Neural progenitor cell (in vitro differentiated cells): ENCODE measurements around the gene ASPRV1. TPM values are rescaled to one million over a fixed set of nuclear protein-coding genes. Genes with fewer than 3 reads are reported as not detected.

Source experiments
- DNase-seq: peaks from one replicate; pipeline ENCODE4 v3.0.0-alpha.2; 2016; ENCODE audit warnings: low spot score
- H2AFZ ChIP-seq: fragments of 200-600 bp; sonication (generic); replicated peaks from 2 replicates; pipeline ENCODE4 v1.6.1; 2016; ENCODE audit warnings: antibody characterized with exemption
- H3F3A ChIP-seq: fragments of 200-600 bp; sonication (generic); 2 replicates; pipeline ENCODE4 v1.6.1; 2016; ENCODE audit warnings: antibody characterized with exemption, low read depth
- H3K27ac ChIP-seq: fragments of 200-600 bp; sonication (generic); 2 replicates; pipeline ENCODE4 v1.5.1; 2016; ENCODE audit warnings: mild to moderate bottlenecking
- H3K27me3 ChIP-seq: fragments of 200-600 bp; sonication (generic); 2 replicates; pipeline ENCODE4 v1.6.1; 2016; ENCODE audit warnings: mild to moderate bottlenecking, moderate library complexity
- H3K36me3 ChIP-seq: fragments of 200-600 bp; sonication (generic); 2 replicates; pipeline ENCODE4 v1.5.1; 2016
- H3K4me1 ChIP-seq: fragments of 200-600 bp; sonication (generic); 2 replicates; pipeline ENCODE4 v1.6.1; 2016; ENCODE audit warnings: mixed run types
- H3K4me2 ChIP-seq: fragments of 200-600 bp; sonication (generic); 2 replicates; pipeline ENCODE4 v1.6.1; 2016
- H3K4me3 ChIP-seq: fragments of 200-600 bp; sonication (generic); 2 replicates; pipeline ENCODE4 v1.5.1; 2016
- H3K79me2 ChIP-seq: fragments of 200-600 bp; sonication (generic); 2 replicates; pipeline ENCODE4 v1.6.1; 2016; ENCODE audit warnings: low read depth
- H3K9ac ChIP-seq: fragments of 200-600 bp; sonication (generic); 2 replicates; pipeline ENCODE4 v1.6.1; 2016
- H3K9me3 ChIP-seq: fragments of 200-600 bp; sonication (generic); 2 replicates; pipeline ENCODE4 v1.5.1; 2016; ENCODE audit warnings: low read depth
- H4K20me1 ChIP-seq: fragments of 200-600 bp; sonication (generic); 2 replicates; pipeline ENCODE4 v1.6.1; 2016; ENCODE audit warnings: low read depth
- H3K27ac Mint-ChIP-seq: 3 replicates; pipeline ENCODE4 v1.8.0; 2021; ENCODE audit warnings: mixed read lengths
- H3K27me3 Mint-ChIP-seq: 2 replicates; pipeline ENCODE4 v1.8.0; 2022; ENCODE audit warnings: low read depth, mild to moderate bottlenecking, inconsistent platforms, moderate library complexity, mixed read lengths; ENCODE audit not compliant: insufficient read depth
- H3K36me3 Mint-ChIP-seq: 3 replicates; pipeline ENCODE4 v1.8.0; 2021; ENCODE audit warnings: mixed read lengths
- H3K4me1 Mint-ChIP-seq: 3 replicates; pipeline ENCODE4 v1.8.0; 2021; ENCODE audit warnings: mixed read lengths
- H3K4me3 Mint-ChIP-seq: 3 replicates; pipeline ENCODE4 v1.8.0; 2021; ENCODE audit warnings: mild to moderate bottlenecking, moderate library complexity, mixed read lengths
- H3K9me3 Mint-ChIP-seq: 3 replicates; pipeline ENCODE4 v1.8.0; 2020; ENCODE audit warnings: mixed read lengths
- CTCF ChIP-seq: fragments of 200-600 bp; sonication (generic); IDR thresholded peaks from 2 replicates; pipeline ENCODE4 v1.5.1; 2017; ENCODE audit warnings: antibody characterized with exemption, mild to moderate bottlenecking
- EZH2 ChIP-seq: fragments of 200-600 bp; sonication (generic); IDR thresholded peaks from 2 replicates; pipeline ENCODE4 v1.6.1; 2017; ENCODE audit warnings: antibody characterized with exemption, mild to moderate bottlenecking, moderate library complexity
- EZH2phosphoT487 ChIP-seq: fragments of 200-600 bp; sonication (generic); IDR thresholded peaks from 2 replicates; pipeline ENCODE4 v1.6.1; 2017; ENCODE audit warnings: antibody characterized with exemption
- total RNA-seq: library from RNA; depleted of rRNA; stranded (reverse); fragments of >200 nt; gene quantifications from 2 replicates; pipeline ENCODE4 v1.2.3, GENCODE V29; 2015; ENCODE audit warnings: low replicate concordance

Gene ASPRV1
- total RNA-seq, 1 donor from 2014 or later: 0.30 TPM

DNA sequence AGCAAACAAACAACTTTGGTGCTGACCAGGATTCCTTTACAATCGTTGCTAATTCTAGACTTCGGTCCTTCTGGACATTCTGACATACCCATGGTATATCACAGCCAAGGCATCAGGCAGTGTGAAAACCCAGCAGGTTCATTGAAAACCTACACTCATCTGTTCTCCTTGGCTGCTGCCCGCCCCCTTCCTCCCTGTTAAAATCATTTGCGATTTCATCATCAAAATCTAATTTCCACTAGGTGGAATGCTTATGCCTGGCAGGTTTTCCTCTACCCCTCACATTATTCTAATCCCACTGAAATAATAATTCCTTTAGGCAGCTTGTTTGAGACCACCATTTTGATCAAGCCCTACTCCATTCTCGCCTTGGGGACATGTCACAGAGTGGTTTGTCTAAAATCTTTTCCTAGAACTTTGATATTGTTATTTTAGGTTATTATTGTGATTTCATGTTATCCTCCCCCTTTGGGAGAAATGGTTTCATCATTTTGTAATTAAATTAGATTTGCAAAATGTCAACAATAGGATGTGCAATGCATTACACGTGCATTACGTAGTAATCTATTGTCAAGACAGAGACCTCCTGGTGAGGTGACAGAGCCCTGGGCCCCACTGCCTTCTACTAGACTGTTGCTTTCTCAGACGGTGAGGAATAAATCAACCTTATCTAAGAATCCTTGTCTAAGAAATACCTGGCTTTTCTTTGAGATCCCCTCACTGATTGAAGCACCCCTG is 31.0 kb upstream of the ASPRV1 start:
- Histone ChIP-seq H3K79me2 (no peaks in the 10 kb centered on the region), H3K36me3 (no peaks in the 10 kb centered on the region), H3K4me1 (no peaks in the 10 kb centered on the region), H3K4me3 (no peak overlapping the region), H3K27ac (no peak overlapping the region), H2AFZ (no peak overlapping the region), H3K27me3 (no peaks in the 10 kb centered on the region), H3K4me2 (no peak overlapping the region), H3K9ac (no peak overlapping the region), H3K9me3 (no peaks in the 10 kb centered on the region), H4K20me1 (no peaks in the 10 kb centered on the region), H3F3A (no peaks in the 10 kb centered on the region)
- H3K27me3 Mint-ChIP-seq: peaks cover 4% of the 10 kb centered on the region
- H3K4me1 Mint-ChIP-seq: peaks cover 5% of the 10 kb centered on the region
- no peak overlapping the region for H3K27ac Mint-ChIP-seq
- no peak for TF ChIP-seq CTCF
- no peak for TF ChIP-seq EZH2phosphoT487
- TF ChIP-seq EZH2: no peak
- peaks cover 13% of the 10 kb centered on the region for H3K36me3 Mint-ChIP-seq
- H3K9me3 Mint-ChIP-seq: no peaks in the 10 kb centered on the region
- no peak for DNase-seq
- H3K4me3 Mint-ChIP-seq: no peak overlapping the region

DNA sequence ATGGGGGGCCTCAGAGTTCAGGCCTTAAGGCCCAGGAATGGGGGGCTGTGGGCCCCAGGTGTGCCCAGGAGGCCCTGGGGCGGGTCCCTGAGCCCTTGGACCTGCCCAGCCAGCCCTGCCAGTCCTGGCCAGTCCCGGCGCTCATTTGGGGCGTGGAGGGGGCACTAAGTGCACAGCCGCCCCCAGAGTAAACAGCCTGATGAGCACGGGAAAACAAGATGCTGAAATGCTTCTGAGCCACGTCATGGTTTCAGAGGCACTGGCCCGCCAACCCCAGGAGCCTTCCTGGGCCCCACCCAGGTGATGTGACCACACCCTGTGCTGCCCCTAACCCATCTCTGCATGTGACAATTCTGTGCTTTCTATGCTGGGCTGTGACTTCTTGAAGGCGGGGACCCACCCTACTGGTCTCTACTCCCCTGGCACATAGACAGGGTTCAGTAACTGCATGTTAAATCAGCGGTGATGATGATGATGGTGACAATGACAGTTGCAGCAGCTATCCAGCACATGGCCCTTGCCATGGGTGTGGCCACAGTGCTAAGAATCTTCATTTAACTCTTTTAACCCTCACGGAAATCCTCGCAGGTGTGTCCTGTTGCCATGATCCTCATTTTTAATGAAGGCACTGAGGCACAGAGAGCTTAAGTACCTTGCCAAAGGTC is 28.1 kb upstream of the ASPRV1 start:
- no peak overlapping the region for H3K27ac ChIP-seq
- no peaks in the 10 kb centered on the region for H3F3A ChIP-seq
- Mint-ChIP-seq H3K27ac (no peak overlapping the region), H3K36me3 (peaks cover 9% of the 10 kb centered on the region), H3K4me1 (peaks cover 5% of the 10 kb centered on the region), H3K9me3 (no peaks in the 10 kb centered on the region), H3K4me3 (no peak overlapping the region), H3K27me3 (peaks cover 4% of the 10 kb centered on the region)
- TF ChIP-seq EZH2 (no peak), EZH2phosphoT487 (no peak), CTCF (no peak)
- H3K4me1 ChIP-seq: no peaks in the 10 kb centered on the region
- H4K20me1 ChIP-seq: no peaks in the 10 kb centered on the region
- H3K9me3 ChIP-seq: no peaks in the 10 kb centered on the region
- H3K36me3 ChIP-seq: no peaks in the 10 kb centered on the region
- H3K79me2 ChIP-seq: no peaks in the 10 kb centered on the region
- H3K27me3 ChIP-seq: no peaks in the 10 kb centered on the region
- no peak overlapping the region for H2AFZ ChIP-seq
- DNase-seq: no peak
- no peak overlapping the region for H3K4me3 ChIP-seq
- no peak overlapping the region for H3K4me2 ChIP-seq
- H3K9ac ChIP-seq: no peak overlapping the region

GRCh38 chr2:69989009-69989408 is 27.6 kb upstream of the ASPRV1 start:
- Histone ChIP-seq H3K79me2 (no peaks in the 10 kb centered on the region), H4K20me1 (no peaks in the 10 kb centered on the region), H3K9me3 (no peaks in the 10 kb centered on the region), H3K4me2 (no peak overlapping the region), H3K27ac (no peak overlapping the region), H3K9ac (no peak overlapping the region), H3K4me1 (no peaks in the 10 kb centered on the region), H3K4me3 (no peak overlapping the region), H2AFZ (no peak overlapping the region), H3K27me3 (no peaks in the 10 kb centered on the region), H3K36me3 (no peaks in the 10 kb centered on the region), H3F3A (no peaks in the 10 kb centered on the region)
- peaks cover 5% of the 10 kb centered on the region for H3K36me3 Mint-ChIP-seq
- H3K27ac Mint-ChIP-seq: no peak overlapping the region
- TF ChIP-seq EZH2phosphoT487 (no peak), EZH2 (no peak), CTCF (no peak)
- H3K4me1 Mint-ChIP-seq: peaks cover 5% of the 10 kb centered on the region
- H3K9me3 Mint-ChIP-seq: no peaks in the 10 kb centered on the region
- DNase-seq: no peak
- no peak overlapping the region for H3K4me3 Mint-ChIP-seq
- peaks cover 2% of the 10 kb centered on the region for H3K27me3 Mint-ChIP-seq
